Measurements from ENCODE around the gene NADSYN1. TPM values are rescaled to one million over a fixed set of nuclear protein-coding genes. Genes with fewer than 3 reads are reported as not detected.

Gene NADSYN1
- total RNA-seq, 1 donor from 2014 or later: 87.9 TPM

- no peaks in the 10 kb centered on the region for H3K4me1 ChIP-seq (ENCODE audit: insufficient read depth, low read length)
- no peak overlapping the region for H3K4me3 ChIP-seq (ENCODE audit: insufficient read depth, low read depth, low read length)
- Mint-ChIP-seq H3K27me3 (ENCODE audit: low read depth, unreplicated experiment) (no peaks in the 10 kb centered on the region), H3K4me3 (ENCODE audit: unreplicated experiment) (no peak overlapping the region), H3K36me3 (ENCODE audit: low read depth, unreplicated experiment) (peaks cover 14% of the 10 kb centered on the region), H3K27ac (ENCODE audit: unreplicated experiment) (peak overlapping the region; percentile 78), H3K9me3 (ENCODE audit: unreplicated experiment) (peaks cover 3% of the 10 kb centered on the region), H3K4me1 (ENCODE audit: low read depth, unreplicated experiment) (peaks cover 6% of the 10 kb centered on the region)
- TF ChIP-seq CTCF (IDR thresholded peaks at IDR 0.05; ENCODE audit: insufficient read depth, low read depth, low read length) (no peak), EZH2 (IDR thresholded peaks at IDR 0.05; ENCODE audit: insufficient read depth, low read length) (no peak)
- H2AFZ ChIP-seq (ENCODE audit: low read depth, low read length): no peak overlapping the region
- H4K20me1 ChIP-seq (ENCODE audit: insufficient read depth, low read length): no peaks in the 10 kb centered on the region
- no peaks in the 10 kb centered on the region for H3K79me2 ChIP-seq (ENCODE audit: insufficient read depth, low read length)
- H3K4me2 ChIP-seq (ENCODE audit: low read length): no peak overlapping the region
- no peaks in the 10 kb centered on the region for H3K27me3 ChIP-seq (ENCODE audit: insufficient read depth, low read length)
- no peaks in the 10 kb centered on the region for H3K9me3 ChIP-seq (ENCODE audit: insufficient read depth, low read depth, low read length)
- no peak overlapping the region for H3K9ac ChIP-seq (ENCODE audit: low read length)
- DNase-seq (ENCODE audit: low read depth) (no peak), FAIRE-seq (no peak)
- peaks cover 4% of the 10 kb centered on the region for H3K36me3 ChIP-seq (ENCODE audit: insufficient read depth, low read length)
- no peak overlapping the region for H3K27ac ChIP-seq (ENCODE audit: low read depth, low read length)
Measured at GRCh38 chr11:71433648-71434450, 19.2 kb upstream of the NADSYN1 start.

- H4K20me1 ChIP-seq (ENCODE audit: insufficient read depth, low read length): no peaks in the 10 kb centered on the region
- H3K27me3 Mint-ChIP-seq (ENCODE audit: low read depth, unreplicated experiment): no peaks in the 10 kb centered on the region
- H3K36me3 ChIP-seq (ENCODE audit: insufficient read depth, low read length): peaks cover 6% of the 10 kb centered on the region
- no peak overlapping the region for H3K4me2 ChIP-seq (ENCODE audit: low read length)
- no peak for DNase-seq (ENCODE audit: low read depth)
- H3K4me3 Mint-ChIP-seq (ENCODE audit: unreplicated experiment): no peak overlapping the region
- no peak for TF ChIP-seq CTCF (IDR thresholded peaks at IDR 0.05; ENCODE audit: insufficient read depth, low read depth, low read length)
- no peak for TF ChIP-seq EZH2 (IDR thresholded peaks at IDR 0.05; ENCODE audit: insufficient read depth, low read length)
- no peaks in the 10 kb centered on the region for H3K9me3 ChIP-seq (ENCODE audit: insufficient read depth, low read depth, low read length)
- H3K79me2 ChIP-seq (ENCODE audit: insufficient read depth, low read length): no peaks in the 10 kb centered on the region
- no peaks in the 10 kb centered on the region for H3K9me3 Mint-ChIP-seq (ENCODE audit: unreplicated experiment)
- peaks cover 16% of the 10 kb centered on the region for H3K36me3 Mint-ChIP-seq (ENCODE audit: low read depth, unreplicated experiment)
- H3K9ac ChIP-seq (ENCODE audit: low read length): no peak overlapping the region
- no peak overlapping the region for H3K27ac ChIP-seq (ENCODE audit: low read depth, low read length)
- no peaks in the 10 kb centered on the region for H3K27me3 ChIP-seq (ENCODE audit: insufficient read depth, low read length)
- H3K4me1 ChIP-seq (ENCODE audit: insufficient read depth, low read length): no peaks in the 10 kb centered on the region
- H3K4me3 ChIP-seq (ENCODE audit: insufficient read depth, low read depth, low read length): no peak overlapping the region
- FAIRE-seq: no peak
- no peaks in the 10 kb centered on the region for H3K4me1 Mint-ChIP-seq (ENCODE audit: low read depth, unreplicated experiment)
- no peak overlapping the region for H2AFZ ChIP-seq (ENCODE audit: low read depth, low read length)
- peak overlapping the region; percentile 78 for H3K27ac Mint-ChIP-seq (ENCODE audit: unreplicated experiment)
Measured at GRCh38 chr11:71434576-71435130, 18.4 kb upstream of the NADSYN1 start.

All from astrocyte (in vitro differentiated cells and primary cell).